ENCODE data around the gene NDUFV3.
A peak's percentile ranks its signal among the peaks of the same experiment; 100 is the strongest.
"Not testable (repeated sequence)": the region's sequence is repeated elsewhere in the genome, so short reads cannot be mapped to it uniquely, and the experiment has no call there.

Gene NDUFV3

GRCh38 chr21:42883921-42884320, 9.2 kb upstream of the NDUFV3 start:
- no peak for DNase-seq

- no peak for DNase-seq
These were observed 5.8 kb upstream of the NDUFV3 start for GRCh38 chr21:42887326-42887725.

- DNase-seq, result peak in 4 of 58 donors; percentile 18 to 42 (median 35)
These were observed 553 bp upstream of the NDUFV3 start for GRCh38 chr21:42892582-42892930.

GRCh38 chr21:42900446-42900845, 7.3 kb downstream of the NDUFV3 start:
- DNase-seq, result no peak

GRCh38 chr21:42903817-42904216, 10.7 kb downstream of the NDUFV3 start:
- no peak for DNase-seq

- DNase-seq, result no peak
These were observed 12.1 kb downstream of the NDUFV3 start for GRCh38 chr21:42905195-42905594.

GRCh38 chr21:42906233-42906632, 13.1 kb downstream of the NDUFV3 start:
- DNase-seq, result peak in 3 of 58 donors; percentile 5 to 13 (median 10)

- not testable (repeated sequence) for DNase-seq
These were observed 15.4 kb downstream of the NDUFV3 start for GRCh38 chr21:42908484-42908883.

- DNase-seq, result not testable (repeated sequence)
These were observed 18.8 kb downstream of the NDUFV3 start for GRCh38 chr21:42911920-42912319.

GRCh38 chr21:42913476-42913875, 20.4 kb downstream of the NDUFV3 start:
- DNase-seq, result no peak

GRCh38 chr21:42918291-42918690, 25.2 kb downstream of the NDUFV3 start:
- DNase-seq, result no peak

- DNase-seq, result no peak
These were observed 28.8 kb downstream of the NDUFV3 start for GRCh38 chr21:42921927-42922326.

- no peak for DNase-seq
These were observed 29.8 kb downstream of the NDUFV3 start for GRCh38 chr21:42922918-42923317.

GRCh38 chr21:42923553-42924432, 30.7 kb downstream of the NDUFV3 start:
- peak in 47 of 58 donors; percentile 4 to 81 (median 47) for DNase-seq

- DNase-seq, result no peak
These were observed 31.3 kb downstream of the NDUFV3 start for GRCh38 chr21:42924433-42924751.

GRCh38 chr21:42925114-42925926, 32.2 kb downstream of the NDUFV3 start, which contains the start of gene ERVH48-1:
Gene ERVH48-1 (minus strand): TSS chr21:42925630. CDS start chr21:42919006, 6,624 bp downstream.
- no peak for DNase-seq

- DNase-seq, result peak in 9 of 58 donors; percentile 2 to 53 (median 19)
These were observed 34.5 kb downstream of the NDUFV3 start for GRCh38 chr21:42927474-42928200.

GRCh38 chr21:42929969-42930368, 36.9 kb downstream of the NDUFV3 start:
- no peak for DNase-seq

- DNase-seq, result no peak
These were observed 38.6 kb downstream of the NDUFV3 start for GRCh38 chr21:42931560-42932235.

- not testable (repeated sequence) for DNase-seq
These were observed 39.4 kb downstream of the NDUFV3 start for GRCh38 chr21:42932378-42933136.
